Bronchial epithelial cell (primary cell): ENCODE measurements around the gene ZNF747. TPM values are rescaled to one million over a fixed set of nuclear protein-coding genes. Genes with fewer than 3 reads are reported as not detected.
"Not testable (repeated sequence)": the region's sequence is repeated elsewhere in the genome, so short reads cannot be mapped to it uniquely, and the experiment has no call there.

Experiments
- DNase-seq: peaks from one replicate; pipeline ENCODE4 v3.0.0-alpha.2; 2010; ENCODE audit warnings: low read depth
- FAIRE-seq: peaks from 2 replicates; lab custom pipeline; 2011; peaks lifted over from hg19 to GRCh38; lab: Jason Lieb, UNC
- H3K27me3 ChIP-seq: 2 replicates; pipeline ENCODE4 v1.5.1; 2011; ENCODE audit warnings: low read length; ENCODE audit not compliant: control insufficient read depth, insufficient read depth
- H3K36me3 ChIP-seq: 2 replicates; pipeline ENCODE4 v1.5.1; 2011; ENCODE audit warnings: low read length; ENCODE audit not compliant: control insufficient read depth, insufficient read depth
- H3K4me3 ChIP-seq: 2 replicates; pipeline ENCODE4 v1.5.1; 2011; ENCODE audit warnings: mild to moderate bottlenecking, low read depth, low read length, control low read depth
- CTCF ChIP-seq: IDR thresholded peaks from 2 replicates; pipeline ENCODE4 v1.5.1; 2011; ENCODE audit warnings: mild to moderate bottlenecking, moderate library complexity, low read length, control low read depth, inconsistent platforms; ENCODE audit not compliant: insufficient read depth, severe bottlenecking
- total RNA-seq: library from RNA; depleted of rRNA; stranded (reverse); fragments of >200 nt; gene quantifications from 2 replicates; pipeline ENCODE4 v1.2.1, GENCODE V29; 2014

The ZNF747 gene
- total RNA-seq, 1 donor from 2014 or later, result 6.1 TPM

- DNase-seq (no peak), FAIRE-seq (no peak)
- no peak for TF ChIP-seq CTCF
- H3K27me3 ChIP-seq, result no peaks in the 10 kb centered on the region
- no peaks in the 10 kb centered on the region for H3K36me3 ChIP-seq
- H3K4me3 ChIP-seq, result no peak overlapping the region
These were observed 4.6 kb upstream of the ZNF747 start for GRCh38 chr16:30539000-30539964.

DNA sequence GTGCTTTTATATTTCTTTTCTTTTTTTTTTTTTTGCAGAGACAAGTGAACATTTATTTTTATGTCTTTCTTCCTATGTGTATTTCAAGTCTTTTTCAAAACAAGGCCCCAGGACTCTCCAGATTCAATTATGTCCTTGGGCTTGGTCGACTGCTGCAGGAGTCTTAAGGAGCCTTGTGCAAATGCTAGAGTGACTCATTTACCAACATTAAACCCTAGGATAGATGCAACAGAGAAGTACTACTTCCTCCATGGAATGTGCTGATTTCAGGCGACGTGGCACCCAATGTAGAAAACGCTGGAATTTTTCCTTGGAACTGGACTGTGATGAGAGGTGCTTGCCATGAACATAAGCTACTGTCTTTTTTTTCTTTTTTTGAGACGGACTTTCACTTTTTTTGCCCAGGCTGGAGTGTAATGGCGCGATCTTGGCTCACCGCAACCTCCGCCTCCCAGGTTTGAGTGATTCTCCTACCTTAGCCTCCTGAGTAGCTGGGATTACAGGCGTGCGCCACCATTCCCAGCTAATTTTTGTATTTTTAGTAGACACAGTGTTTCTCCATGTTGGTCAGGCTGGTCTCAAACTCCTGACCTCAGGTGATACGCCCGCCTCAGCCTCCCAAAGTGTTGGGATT, 1.9 kb upstream of the ZNF747 start:
- DNase-seq, result peak; percentile 29
- not testable (repeated sequence) for H3K4me3 ChIP-seq, FAIRE-seq, H3K27me3 ChIP-seq, H3K36me3 ChIP-seq

DNA sequence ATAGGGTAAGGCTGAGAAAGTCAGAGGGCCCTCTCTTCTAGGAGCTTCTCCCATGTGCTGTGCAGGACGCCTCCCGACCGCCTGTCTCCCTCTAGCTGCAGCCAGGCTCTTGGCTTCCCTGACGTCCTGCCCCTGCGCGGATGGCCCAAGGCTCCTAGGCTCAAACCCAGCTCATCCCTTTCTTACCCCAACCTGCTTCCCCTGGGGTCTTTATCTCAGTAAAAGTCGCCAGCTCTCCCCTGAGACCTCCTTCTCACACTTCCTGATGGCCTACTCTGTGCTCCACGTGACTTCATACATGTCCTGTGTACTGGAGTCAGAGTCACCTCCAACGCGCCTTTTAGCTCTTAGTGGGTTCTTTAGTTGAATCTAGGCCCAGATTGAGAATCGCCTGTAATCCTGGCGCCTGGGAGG, 1.1 kb upstream of the ZNF747 start:
- FAIRE-seq (no peak), DNase-seq (peak; percentile 68)
- Histone ChIP-seq H3K36me3 (peaks cover 8% of the 10 kb centered on the region), H3K27me3 (no peaks in the 10 kb centered on the region), H3K4me3 (peak overlapping the region; percentile 77)
- peak; percentile 94 for TF ChIP-seq CTCF

GRCh38 chr16:30535106-30535776, 583 bp upstream of the ZNF747 start:
- no peak for TF ChIP-seq CTCF
- FAIRE-seq, result no peak
- Histone ChIP-seq H3K27me3 (no peaks in the 10 kb centered on the region), H3K4me3 (peak overlapping the region; percentile 77), H3K36me3 (peaks cover 8% of the 10 kb centered on the region)
- DNase-seq, result peak; percentile 33

DNA sequence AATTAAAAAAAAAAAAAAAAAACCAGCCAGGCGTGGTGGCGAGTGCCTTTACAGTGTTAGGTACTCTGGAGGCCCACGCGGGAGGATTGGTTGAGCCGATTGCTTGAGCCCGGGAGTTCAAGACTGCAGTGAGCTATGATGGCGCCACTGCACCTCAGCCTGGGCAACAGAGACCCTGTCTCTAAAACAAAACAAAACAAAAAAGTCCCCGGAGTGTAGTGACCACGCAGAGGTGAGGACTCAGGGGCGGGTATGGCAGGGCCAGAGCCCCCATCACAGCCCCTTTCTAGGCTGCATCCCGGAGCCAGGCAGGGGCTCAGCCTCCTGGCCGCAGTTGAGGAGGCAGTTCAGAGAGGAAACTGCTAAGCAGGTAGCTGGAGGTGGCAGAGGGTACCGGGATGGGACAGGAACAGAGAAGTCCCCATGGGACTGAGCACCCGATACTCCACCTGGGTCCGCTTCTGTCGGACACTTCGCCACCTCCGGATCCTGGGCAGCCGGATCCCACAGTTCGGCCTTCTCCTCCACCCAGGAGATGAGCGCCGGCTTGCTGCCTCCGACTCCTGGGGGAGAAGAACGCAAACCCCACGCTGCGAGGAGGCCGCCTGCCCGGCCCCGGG, 800 bp downstream of the ZNF747 start:
- no peaks in the 10 kb centered on the region for H3K27me3 ChIP-seq
- H3K36me3 ChIP-seq, result peaks cover 8% of the 10 kb centered on the region
- H3K4me3 ChIP-seq, result peak overlapping the region; percentile 77
- no peak for DNase-seq
- TF ChIP-seq CTCF, result no peak
- FAIRE-seq, result no peak
